ENCODE measurements around the gene ECI1. TPM values are rescaled to one million over a fixed set of nuclear protein-coding genes. Genes with fewer than 3 reads are reported as not detected.

ECI1 gene
- total RNA-seq, 1 donor from 2014 or later: 39.7 TPM

GRCh38 chr16:2253293-2253692 lies 1.9 kb upstream of the ECI1 start:
- peaks cover 3% of the 10 kb centered on the region for H3K36me3 ChIP-seq
- no peak overlapping the region for H3K4me2 ChIP-seq
- no peak overlapping the region for H3K9ac ChIP-seq
- Mint-ChIP-seq H3K4me1 (peaks cover 9% of the 10 kb centered on the region), H3K9me3 (no peaks in the 10 kb centered on the region), H3K36me3 (peaks cover 27% of the 10 kb centered on the region), H3K27me3 (ENCODE audit: insufficient read depth, low read depth) (peaks cover 9% of the 10 kb centered on the region), H3K4me3 (peak overlapping the region; percentile 59), H3K27ac (no peak overlapping the region)
- H2AFZ ChIP-seq (replicated peaks): no peak overlapping the region
- no peaks in the 10 kb centered on the region for H3K27me3 ChIP-seq
- H3K4me1 ChIP-seq: peaks cover 9% of the 10 kb centered on the region
- TF ChIP-seq CTCF (IDR thresholded peaks at IDR 0.05) (no peak), EZH2 (IDR thresholded peaks at IDR 0.05) (no peak), EZH2phosphoT487 (IDR thresholded peaks at IDR 0.05) (no peak)
- DNase-seq (ENCODE audit: low spot score): no peak
- peaks cover 49% of the 10 kb centered on the region for H3F3A ChIP-seq (ENCODE audit: low read depth)
- H3K27ac ChIP-seq: no peak overlapping the region
- H4K20me1 ChIP-seq (ENCODE audit: low read depth): peaks cover 48% of the 10 kb centered on the region
- no peaks in the 10 kb centered on the region for H3K9me3 ChIP-seq (ENCODE audit: low read depth)
- H3K79me2 ChIP-seq (ENCODE audit: low read depth): peaks cover 49% of the 10 kb centered on the region
- H3K4me3 ChIP-seq: no peak overlapping the region

GRCh38 chr16:2252806-2253148 lies 1.4 kb upstream of the ECI1 start:
- Histone ChIP-seq H3K4me3 (no peak overlapping the region), H3K9ac (no peak overlapping the region), H3K27ac (no peak overlapping the region), H3K9me3 (ENCODE audit: low read depth) (no peaks in the 10 kb centered on the region), H3K4me1 (peaks cover 9% of the 10 kb centered on the region), H3K27me3 (no peaks in the 10 kb centered on the region), H3K36me3 (no peaks in the 10 kb centered on the region), H3F3A (ENCODE audit: low read depth) (peaks cover 49% of the 10 kb centered on the region), H2AFZ (replicated peaks) (no peak overlapping the region), H3K79me2 (ENCODE audit: low read depth) (peaks cover 49% of the 10 kb centered on the region), H3K4me2 (no peak overlapping the region), H4K20me1 (ENCODE audit: low read depth) (peaks cover 43% of the 10 kb centered on the region)
- peak overlapping the region; percentile 59 for H3K4me3 Mint-ChIP-seq
- H3K9me3 Mint-ChIP-seq: no peaks in the 10 kb centered on the region
- H3K36me3 Mint-ChIP-seq: peaks cover 22% of the 10 kb centered on the region
- H3K27ac Mint-ChIP-seq: no peak overlapping the region
- H3K27me3 Mint-ChIP-seq (ENCODE audit: insufficient read depth, low read depth): peaks cover 9% of the 10 kb centered on the region
- peaks cover 9% of the 10 kb centered on the region for H3K4me1 Mint-ChIP-seq
- no peak for DNase-seq (ENCODE audit: low spot score)
- TF ChIP-seq EZH2phosphoT487 (IDR thresholded peaks at IDR 0.05) (no peak), EZH2 (IDR thresholded peaks at IDR 0.05) (no peak)

GRCh38 chr16:2250652-2251295 lies 613 bp downstream of the ECI1 start:
- peaks cover 2% of the 10 kb centered on the region for H3K27me3 Mint-ChIP-seq (ENCODE audit: insufficient read depth, low read depth)
- H3K9ac ChIP-seq: peak overlapping the region; percentile 53
- no peaks in the 10 kb centered on the region for H3K27me3 ChIP-seq
- H4K20me1 ChIP-seq (ENCODE audit: low read depth): peaks cover 34% of the 10 kb centered on the region
- H3K4me2 ChIP-seq: peak overlapping the region; percentile 79
- peak overlapping the region; percentile 69 for H3K4me3 ChIP-seq
- peak overlapping the region; percentile 92 for H3K4me3 Mint-ChIP-seq
- H3K36me3 ChIP-seq: no peaks in the 10 kb centered on the region
- peak overlapping the region; percentile 56 for H2AFZ ChIP-seq (replicated peaks)
- H3K36me3 Mint-ChIP-seq: peaks cover 15% of the 10 kb centered on the region
- H3F3A ChIP-seq (ENCODE audit: low read depth): peaks cover 42% of the 10 kb centered on the region
- H3K9me3 ChIP-seq (ENCODE audit: low read depth): no peaks in the 10 kb centered on the region
- no peak for DNase-seq (ENCODE audit: low spot score)
- peak overlapping the region; percentile 51 for H3K27ac Mint-ChIP-seq
- H3K79me2 ChIP-seq (ENCODE audit: low read depth): peaks cover 42% of the 10 kb centered on the region
- TF ChIP-seq EZH2phosphoT487 (IDR thresholded peaks at IDR 0.05) (no peak), CTCF (IDR thresholded peaks at IDR 0.05) (no peak)
- H3K9me3 Mint-ChIP-seq: no peaks in the 10 kb centered on the region
- H3K4me1 ChIP-seq: peaks cover 9% of the 10 kb centered on the region
- peaks cover 9% of the 10 kb centered on the region for H3K4me1 Mint-ChIP-seq
- H3K27ac ChIP-seq: no peak overlapping the region

GRCh38 chr16:2246301-2246885 lies 5.0 kb downstream of the ECI1 start:
- H3K9ac ChIP-seq: no peak overlapping the region
- Mint-ChIP-seq H3K27ac (no peak overlapping the region), H3K27me3 (ENCODE audit: insufficient read depth, low read depth) (peaks cover 8% of the 10 kb centered on the region), H3K9me3 (no peaks in the 10 kb centered on the region), H3K36me3 (peaks cover 8% of the 10 kb centered on the region), H3K4me3 (no peak overlapping the region), H3K4me1 (peaks cover 5% of the 10 kb centered on the region)
- H4K20me1 ChIP-seq (ENCODE audit: low read depth): peaks cover 6% of the 10 kb centered on the region
- H3K4me2 ChIP-seq: no peak overlapping the region
- H3F3A ChIP-seq (ENCODE audit: low read depth): peaks cover 3% of the 10 kb centered on the region
- no peak for DNase-seq (ENCODE audit: low spot score)
- TF ChIP-seq CTCF (IDR thresholded peaks at IDR 0.05): no peak
- TF ChIP-seq EZH2phosphoT487 (IDR thresholded peaks at IDR 0.05): no peak
- TF ChIP-seq EZH2 (IDR thresholded peaks at IDR 0.05): no peak
- no peak overlapping the region for H3K4me3 ChIP-seq
- peaks cover 6% of the 10 kb centered on the region for H3K4me1 ChIP-seq
- no peak overlapping the region for H3K27ac ChIP-seq
- no peaks in the 10 kb centered on the region for H3K36me3 ChIP-seq
- no peaks in the 10 kb centered on the region for H3K27me3 ChIP-seq
- peaks cover 42% of the 10 kb centered on the region for H3K79me2 ChIP-seq (ENCODE audit: low read depth)
- no peak overlapping the region for H2AFZ ChIP-seq (replicated peaks)
- no peaks in the 10 kb centered on the region for H3K9me3 ChIP-seq (ENCODE audit: low read depth)

Measured in neural progenitor cell (in vitro differentiated cells).